Measurements from ENCODE around the gene SLC22A8.
"Not testable (repeated sequence)": the region's sequence is repeated elsewhere in the genome, so short reads cannot be mapped to it uniquely, and the experiment has no call there.

SLC22A8 gene, protein sequence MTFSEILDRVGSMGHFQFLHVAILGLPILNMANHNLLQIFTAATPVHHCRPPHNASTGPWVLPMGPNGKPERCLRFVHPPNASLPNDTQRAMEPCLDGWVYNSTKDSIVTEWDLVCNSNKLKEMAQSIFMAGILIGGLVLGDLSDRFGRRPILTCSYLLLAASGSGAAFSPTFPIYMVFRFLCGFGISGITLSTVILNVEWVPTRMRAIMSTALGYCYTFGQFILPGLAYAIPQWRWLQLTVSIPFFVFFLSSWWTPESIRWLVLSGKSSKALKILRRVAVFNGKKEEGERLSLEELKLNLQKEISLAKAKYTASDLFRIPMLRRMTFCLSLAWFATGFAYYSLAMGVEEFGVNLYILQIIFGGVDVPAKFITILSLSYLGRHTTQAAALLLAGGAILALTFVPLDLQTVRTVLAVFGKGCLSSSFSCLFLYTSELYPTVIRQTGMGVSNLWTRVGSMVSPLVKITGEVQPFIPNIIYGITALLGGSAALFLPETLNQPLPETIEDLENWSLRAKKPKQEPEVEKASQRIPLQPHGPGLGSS

DNA sequence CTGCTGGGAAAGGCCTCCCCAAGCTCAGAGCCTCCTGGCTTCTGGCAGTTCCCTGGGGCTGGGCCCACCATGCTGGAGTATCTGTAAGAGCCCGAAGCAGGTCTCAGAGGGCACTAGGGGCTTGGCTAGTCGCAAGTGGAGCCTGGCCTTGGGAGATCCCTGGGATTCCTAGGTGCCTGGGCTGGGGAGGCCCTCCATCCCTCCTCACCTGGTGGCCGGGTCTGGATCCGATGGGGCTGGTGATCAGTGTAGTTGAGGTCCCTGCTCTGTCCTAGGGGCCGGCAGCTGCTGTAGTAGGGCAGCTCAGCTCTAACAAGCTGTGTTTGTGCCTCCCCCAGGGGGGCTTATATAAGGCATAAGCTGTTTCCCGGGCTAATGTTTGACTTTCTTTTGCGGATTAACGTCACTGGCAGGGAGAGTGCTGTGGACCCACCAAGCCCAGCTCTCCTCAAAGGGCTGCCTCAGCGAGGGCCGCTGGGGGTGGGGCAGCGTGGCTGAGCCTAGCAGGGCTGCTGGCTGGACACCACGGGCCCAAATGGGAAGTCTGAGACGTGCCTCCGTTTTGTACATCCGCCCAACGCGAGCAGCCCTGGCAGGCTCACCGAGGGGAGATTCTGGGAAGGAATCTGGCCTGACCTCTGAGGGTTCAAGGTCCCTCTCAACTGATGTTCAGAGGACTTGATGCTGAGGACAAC is at the start of gene SLC22A8:
Gene SLC22A8 (minus strand): TSS at position 321 of the 695 bp plus-strand sequence. CDS start 883 bp downstream, outside the sequence.
- H3K27ac ChIP-seq: no peak within 1 kb of the TSS
- TF ChIP-seq ZFX (IDR thresholded peaks at IDR 0.05; ENCODE audit: borderline replicate concordance): no peak
- TF ChIP-seq, protein P1, sequence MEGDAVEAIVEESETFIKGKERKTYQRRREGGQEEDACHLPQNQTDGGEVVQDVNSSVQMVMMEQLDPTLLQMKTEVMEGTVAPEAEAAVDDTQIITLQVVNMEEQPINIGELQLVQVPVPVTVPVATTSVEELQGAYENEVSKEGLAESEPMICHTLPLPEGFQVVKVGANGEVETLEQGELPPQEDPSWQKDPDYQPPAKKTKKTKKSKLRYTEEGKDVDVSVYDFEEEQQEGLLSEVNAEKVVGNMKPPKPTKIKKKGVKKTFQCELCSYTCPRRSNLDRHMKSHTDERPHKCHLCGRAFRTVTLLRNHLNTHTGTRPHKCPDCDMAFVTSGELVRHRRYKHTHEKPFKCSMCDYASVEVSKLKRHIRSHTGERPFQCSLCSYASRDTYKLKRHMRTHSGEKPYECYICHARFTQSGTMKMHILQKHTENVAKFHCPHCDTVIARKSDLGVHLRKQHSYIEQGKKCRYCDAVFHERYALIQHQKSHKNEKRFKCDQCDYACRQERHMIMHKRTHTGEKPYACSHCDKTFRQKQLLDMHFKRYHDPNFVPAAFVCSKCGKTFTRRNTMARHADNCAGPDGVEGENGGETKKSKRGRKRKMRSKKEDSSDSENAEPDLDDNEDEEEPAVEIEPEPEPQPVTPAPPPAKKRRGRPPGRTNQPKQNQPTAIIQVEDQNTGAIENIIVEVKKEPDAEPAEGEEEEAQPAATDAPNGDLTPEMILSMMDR (IDR thresholded peaks at IDR 0.05): no peak

- not testable (repeated sequence) for H3K27ac ChIP-seq
Observed at GRCh38 chr11:63046203-63046602, 30.6 kb upstream of the SLC22A8 start.

DNA sequence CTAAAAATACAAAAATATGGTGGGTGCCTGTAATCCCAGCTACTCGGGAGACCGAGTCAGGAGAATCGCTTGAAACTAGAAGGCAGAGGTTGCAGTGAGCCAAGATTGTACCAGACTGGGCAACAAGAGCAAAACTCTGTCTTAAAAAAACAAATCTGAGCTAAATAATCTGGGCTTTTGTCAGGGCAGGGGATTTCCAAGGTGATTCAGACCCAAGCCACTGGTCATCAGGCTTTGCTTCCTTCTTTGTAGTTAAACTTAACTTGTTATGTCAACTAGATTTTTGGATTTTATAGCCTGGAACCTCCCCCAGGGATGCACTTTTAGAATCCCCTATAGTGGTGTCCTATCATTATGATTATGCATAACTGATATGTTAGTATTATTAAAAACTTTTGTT is 27.0 kb upstream of the SLC22A8 start:
- TF ChIP-seq, protein P1 (IDR thresholded peaks at IDR 0.05): no peak
- no peak for TF ChIP-seq ZFX (IDR thresholded peaks at IDR 0.05; ENCODE audit: borderline replicate concordance)

GRCh38 chr11:63032457-63032856 is 16.8 kb upstream of the SLC22A8 start:
- H3K27ac ChIP-seq: no peak overlapping the region
- TF ChIP-seq, protein P1 (IDR thresholded peaks at IDR 0.05): no peak
- TF ChIP-seq ZFX (IDR thresholded peaks at IDR 0.05; ENCODE audit: borderline replicate concordance): no peak

More for the DNA sequence above, 27.0 kb upstream of the SLC22A8 start:
- H3K27ac ChIP-seq: no peak overlapping the region

DNA sequence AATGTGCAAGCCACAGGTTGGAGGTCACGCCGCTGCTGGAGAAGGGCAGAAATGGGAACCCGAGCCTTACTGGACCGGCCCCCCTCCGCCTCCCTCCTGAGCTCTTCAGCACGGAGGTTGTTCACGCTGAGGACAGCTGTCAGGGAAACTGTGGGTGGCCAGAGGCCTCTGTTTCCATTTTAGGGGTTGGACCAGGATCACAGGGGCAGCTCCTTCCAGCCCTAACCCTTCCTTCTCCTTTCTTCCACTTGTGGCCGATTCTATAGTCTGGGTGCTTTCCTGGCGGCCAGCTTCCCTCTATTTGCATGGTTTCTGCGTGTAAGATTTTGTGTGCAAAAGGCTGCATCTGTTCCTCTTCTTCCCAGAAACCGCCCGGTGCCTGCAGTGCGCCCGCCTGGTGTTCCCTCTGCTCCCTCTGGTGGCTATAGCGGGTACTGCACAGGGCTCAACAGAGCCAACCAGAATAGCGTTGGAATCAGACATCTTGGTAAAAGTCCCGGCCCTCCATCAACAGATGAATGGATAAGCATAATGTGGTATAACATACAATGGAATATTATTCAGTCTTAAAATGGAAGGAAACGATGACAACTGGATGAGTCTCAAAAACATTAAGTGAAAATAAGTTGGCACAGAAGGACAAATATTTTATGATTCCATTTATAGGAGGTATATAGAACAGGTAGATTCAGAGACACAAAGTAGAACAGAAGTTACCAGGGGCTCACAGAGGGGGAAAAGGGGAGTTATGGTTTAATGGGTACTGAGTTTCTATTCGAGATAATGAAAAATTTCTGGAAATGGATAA is 8.4 kb upstream of the SLC22A8 start:
- no peak for TF ChIP-seq ZFX (IDR thresholded peaks at IDR 0.05; ENCODE audit: borderline replicate concordance)
- TF ChIP-seq, protein P1 (IDR thresholded peaks at IDR 0.05): peak; percentile 99
- no peak overlapping the region for H3K27ac ChIP-seq

DNA sequence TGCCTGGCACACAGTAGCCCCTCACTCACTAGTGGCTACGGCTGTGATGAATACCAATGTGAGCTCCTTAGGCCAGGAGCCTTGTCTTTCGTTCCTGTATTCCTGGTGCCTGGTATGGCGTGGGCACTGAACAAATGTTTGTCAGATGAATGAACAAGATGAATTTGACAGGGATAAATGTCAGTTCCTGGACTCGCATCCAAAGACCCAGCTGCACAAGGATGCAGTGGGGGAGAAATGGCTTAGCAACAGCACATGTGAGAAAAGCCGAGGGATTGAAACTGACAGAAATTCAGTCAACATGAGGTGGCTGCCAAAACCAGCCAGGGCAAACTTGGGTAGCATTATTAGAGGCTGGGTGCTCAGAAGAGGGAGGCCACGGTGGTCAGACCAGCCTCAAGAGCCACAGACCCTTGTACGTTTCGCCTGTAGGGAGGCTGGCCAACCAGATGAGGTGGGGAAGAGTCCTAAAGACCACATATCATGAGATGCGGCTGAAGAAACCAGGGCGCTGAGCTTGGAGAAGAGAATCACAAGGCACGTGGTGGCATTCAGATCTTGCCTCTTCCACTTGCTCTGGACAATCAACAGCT is 7.7 kb upstream of the SLC22A8 start:
- H3K27ac ChIP-seq: no peak overlapping the region
- TF ChIP-seq, protein P1 (IDR thresholded peaks at IDR 0.05): no peak
- TF ChIP-seq ZFX (IDR thresholded peaks at IDR 0.05; ENCODE audit: borderline replicate concordance): no peak

DNA sequence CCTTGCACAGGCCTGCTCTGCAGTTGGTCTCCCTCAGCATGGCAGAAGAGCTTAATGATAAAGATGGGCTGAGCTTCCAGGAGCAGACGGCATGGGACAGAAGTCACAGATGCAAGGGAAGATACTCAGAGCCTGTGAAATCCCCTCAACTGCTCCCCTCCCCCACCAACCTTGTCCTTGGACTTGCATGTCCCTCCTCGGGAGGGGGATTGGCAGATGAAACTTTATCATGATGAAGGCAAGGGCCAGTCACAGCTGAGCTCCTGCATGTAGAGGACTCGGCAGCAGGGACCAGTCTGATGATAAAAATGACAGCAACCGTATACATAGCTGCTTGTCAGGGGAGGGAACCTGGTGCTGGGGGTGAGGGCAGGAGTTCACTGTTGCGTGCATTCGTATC is 6.8 kb upstream of the SLC22A8 start:
- TF ChIP-seq ZFX (IDR thresholded peaks at IDR 0.05; ENCODE audit: borderline replicate concordance): no peak
- TF ChIP-seq, protein P1 (IDR thresholded peaks at IDR 0.05): no peak
- no peak overlapping the region for H3K27ac ChIP-seq
